Mesendoderm (in vitro differentiated cells): ENCODE measurements around the gene FOXJ1.

Experiments used
- DNase-seq: peaks from one replicate; pipeline ENCODE4 v3.0.0; 2013
- H2AK5ac ChIP-seq: 2 replicates; pipeline ENCODE4 v1.6.1; 2013; ENCODE audit warnings: low read length, inconsistent platforms
- H2BK120ac ChIP-seq: 2 replicates; pipeline ENCODE4 v1.6.1; 2013; ENCODE audit warnings: low read depth, mild to moderate bottlenecking, low read length, moderate library complexity, mixed read lengths
- H2BK15ac ChIP-seq: replicated peaks from 2 replicates; pipeline ENCODE4 v1.6.1; 2013; ENCODE audit warnings: low read depth, mild to moderate bottlenecking, moderate library complexity
- H2BK5ac ChIP-seq: 2 replicates; pipeline ENCODE4 v1.6.1; 2013; ENCODE audit warnings: low read length, inconsistent platforms
- H3K18ac ChIP-seq: 2 replicates; pipeline ENCODE4 v1.6.1; 2013; ENCODE audit warnings: mild to moderate bottlenecking, low read length, mixed read lengths
- H3K23ac ChIP-seq: one replicate; pipeline ENCODE4 v1.6.1; 2013; ENCODE audit warnings: low read length
- H3K27ac ChIP-seq: 2 replicates; pipeline ENCODE4 v1.5.1; 2013; ENCODE audit warnings: low read depth, mild to moderate bottlenecking, inconsistent platforms, low read length, moderate library complexity
- H3K27me3 ChIP-seq: 2 replicates; pipeline ENCODE4 v1.6.1; 2013; ENCODE audit warnings: low read length, control low read depth, mild to moderate bottlenecking, inconsistent platforms; ENCODE audit not compliant: insufficient read depth, poor library complexity
- H3K36me3 ChIP-seq: 2 replicates; pipeline ENCODE4 v1.6.1; 2013; ENCODE audit warnings: low read length, inconsistent platforms; ENCODE audit not compliant: control insufficient read depth, insufficient read depth
- H3K4ac ChIP-seq: one replicate; pipeline ENCODE4 v1.6.1; 2013; ENCODE audit warnings: low read depth, mild to moderate bottlenecking, low read length, moderate library complexity
- H3K4me1 ChIP-seq: 2 replicates; pipeline ENCODE4 v1.6.1; 2013; ENCODE audit warnings: low read depth, low read length, inconsistent platforms; ENCODE audit not compliant: control insufficient read depth
- H3K4me2 ChIP-seq: 2 replicates; pipeline ENCODE4 v1.6.1; 2013; ENCODE audit warnings: low read length
- H3K4me3 ChIP-seq: 2 replicates; pipeline ENCODE4 v1.5.1; 2013; ENCODE audit warnings: mild to moderate bottlenecking, low read length
- H3K56ac ChIP-seq: one replicate; pipeline ENCODE4 v1.6.1; 2013; ENCODE audit warnings: low read length
- H3K79me1 ChIP-seq: 2 replicates; pipeline ENCODE4 v1.6.1; 2013; ENCODE audit warnings: low read length, inconsistent platforms
- H3K79me2 ChIP-seq: 2 replicates; pipeline ENCODE4 v1.6.1; 2013; ENCODE audit warnings: mild to moderate bottlenecking, low read length; ENCODE audit not compliant: control insufficient read depth, insufficient read depth
- H3K9ac ChIP-seq: 2 replicates; pipeline ENCODE4 v1.6.1; 2013; ENCODE audit warnings: low read length, inconsistent platforms
- H4K5ac ChIP-seq: one replicate; pipeline ENCODE4 v1.6.1; 2013; ENCODE audit warnings: low read length
- H4K8ac ChIP-seq: one replicate; pipeline ENCODE4 v1.6.1; 2013; ENCODE audit warnings: low read depth, mild to moderate bottlenecking, control low read depth, low read length, moderate library complexity
- WGBS: extraction: QIAGEN DNeasy Blood & Tissue Kit; methylation state at CpG from one replicate; pipeline ENCODE4 v1.1.7; 2013; ENCODE audit warnings: low lambda C conversion rate, missing lambda C conversion rate; ENCODE audit not compliant: insufficient coverage; ENCODE audit errors: extremely low coverage; 5-methylcytosine and 5-hydroxymethylcytosine counted together

Gene FOXJ1

DNA sequence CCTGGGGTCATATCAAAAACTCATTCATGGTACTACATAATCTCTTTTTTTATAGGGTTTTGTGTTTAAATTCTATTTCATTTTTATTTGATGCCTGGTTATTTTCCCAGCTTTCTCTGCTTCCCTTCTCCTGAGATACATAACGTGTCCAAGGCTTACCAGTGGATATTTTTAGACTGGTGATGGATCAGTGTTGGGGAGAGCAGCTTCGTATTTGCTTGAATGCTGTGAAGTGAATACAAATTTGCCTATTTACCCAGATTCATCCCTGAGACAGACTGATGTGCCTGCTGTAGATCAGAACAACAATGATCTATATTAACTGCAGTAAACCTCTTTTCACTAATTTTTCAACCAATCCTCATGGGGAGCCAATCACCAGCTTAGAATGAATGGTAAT is 43.2 kb upstream of the FOXJ1 start:
- Histone ChIP-seq H3K4me3 (no peak overlapping the region), H3K79me1 (no peaks in the 10 kb centered on the region), H2AK5ac (no peak overlapping the region), H3K79me2 (no peaks in the 10 kb centered on the region), H3K9ac (no peak overlapping the region), H3K4me2 (no peak overlapping the region), H3K36me3 (no peaks in the 10 kb centered on the region), H2BK15ac (no peak overlapping the region), H3K27me3 (no peaks in the 10 kb centered on the region), H2BK120ac (no peak overlapping the region), H3K27ac (no peak overlapping the region), H3K18ac (no peak overlapping the region), H3K4ac (no peak overlapping the region), H3K4me1 (no peaks in the 10 kb centered on the region), H4K5ac (no peak overlapping the region), H3K23ac (no peak overlapping the region), H4K8ac (no peak overlapping the region), H2BK5ac (no peak overlapping the region), H3K56ac (no peak overlapping the region)
- WGBS: no CpG with 5 or more reads among the region's 2 CpGs
- no peak for DNase-seq

DNA sequence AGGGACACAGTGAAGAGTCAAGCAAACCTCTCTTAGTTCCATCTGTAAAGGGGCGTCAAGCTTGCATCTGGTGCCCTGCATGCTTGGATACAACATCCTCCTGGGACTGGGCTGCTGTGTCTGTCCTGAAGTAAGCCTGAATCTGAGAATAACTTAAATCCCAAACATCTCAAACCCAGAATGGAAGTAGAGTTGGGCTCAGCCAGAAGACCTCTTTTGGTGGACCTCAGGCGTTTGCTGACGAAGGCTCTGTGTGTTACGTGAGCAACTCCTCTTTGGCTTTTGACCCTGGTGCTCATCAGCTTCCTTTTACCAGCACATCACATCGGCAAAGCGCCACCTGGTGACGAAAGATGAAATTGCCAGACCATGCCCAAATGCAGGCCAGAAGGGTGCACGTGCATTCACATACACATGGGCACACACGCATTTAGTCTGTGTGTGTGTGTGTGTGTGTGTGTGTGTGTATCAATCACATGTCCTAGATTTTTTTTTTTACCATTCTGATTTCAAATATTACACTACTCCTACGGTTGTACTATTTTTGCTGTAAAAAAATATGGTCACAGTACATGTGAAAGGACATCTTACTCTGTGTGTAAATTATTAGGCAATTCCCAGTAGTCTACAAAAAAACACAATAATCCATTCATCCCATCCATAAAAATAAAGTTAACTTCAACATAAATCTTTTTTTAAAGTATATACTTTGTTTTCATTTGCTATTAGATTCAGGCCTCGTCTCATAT is 41.1 kb upstream of the FOXJ1 start:
- Histone ChIP-seq H4K8ac (no peak overlapping the region), H3K4me1 (no peaks in the 10 kb centered on the region), H3K4ac (no peak overlapping the region), H3K56ac (no peak overlapping the region), H3K9ac (peak overlapping the region; percentile 27), H2BK5ac (no peak overlapping the region), H3K36me3 (no peaks in the 10 kb centered on the region), H3K4me2 (no peak overlapping the region), H3K27ac (no peak overlapping the region), H3K4me3 (no peak overlapping the region), H3K27me3 (no peaks in the 10 kb centered on the region), H2BK15ac (no peak overlapping the region), H3K79me1 (no peaks in the 10 kb centered on the region), H3K79me2 (no peaks in the 10 kb centered on the region), H3K18ac (no peak overlapping the region), H4K5ac (no peak overlapping the region), H2AK5ac (no peak overlapping the region), H3K23ac (no peak overlapping the region), H2BK120ac (no peak overlapping the region)
- WGBS: no CpG with 5 or more reads among the region's 11 CpGs
- DNase-seq: peak; percentile 93

DNA sequence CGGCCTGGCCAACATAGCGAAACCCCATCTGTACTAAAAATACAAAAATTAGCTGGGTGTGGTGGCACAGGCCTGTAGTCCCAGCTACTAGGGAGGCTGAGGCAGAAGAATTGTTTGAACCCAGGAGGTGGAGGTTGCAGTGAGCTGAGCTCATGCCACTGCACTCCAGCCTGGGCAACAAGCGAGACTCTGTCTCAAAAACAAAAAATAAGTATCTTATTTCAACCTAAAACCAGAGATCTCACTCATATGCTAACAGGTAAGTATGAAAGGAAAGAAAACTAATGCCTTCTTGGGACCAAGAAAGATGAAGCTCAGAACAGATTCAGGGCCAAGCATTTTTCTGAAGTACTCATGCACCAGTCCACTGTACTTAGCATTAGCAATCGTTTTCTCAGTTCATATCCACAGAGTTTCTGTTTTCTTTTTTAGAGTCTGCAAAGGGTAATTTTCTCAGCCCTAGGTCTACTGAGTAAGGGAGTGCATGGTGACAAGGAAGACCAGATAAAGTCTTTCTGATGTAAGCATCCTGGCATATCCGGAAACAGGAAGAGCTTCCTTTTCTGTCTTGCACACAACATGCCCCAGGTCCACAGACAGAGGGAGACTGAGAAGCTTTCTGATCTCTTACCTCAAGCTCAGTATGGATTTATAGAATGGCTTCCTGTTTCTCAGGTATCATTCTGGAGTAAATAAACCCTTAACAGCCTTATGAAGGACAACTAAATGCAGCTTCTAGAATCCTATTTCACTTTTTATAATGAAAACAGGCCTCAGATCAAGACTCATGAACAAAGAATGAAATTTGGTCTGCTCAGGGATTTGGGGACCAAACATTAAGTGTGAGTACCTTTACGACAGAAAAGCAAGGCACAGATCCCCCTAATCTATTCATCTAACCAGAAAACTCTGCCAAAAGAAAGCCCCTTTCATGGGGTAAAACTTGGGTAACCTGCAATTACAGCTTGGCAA is 38.7 kb upstream of the FOXJ1 start:
- H3K18ac ChIP-seq: no peak overlapping the region

DNA sequence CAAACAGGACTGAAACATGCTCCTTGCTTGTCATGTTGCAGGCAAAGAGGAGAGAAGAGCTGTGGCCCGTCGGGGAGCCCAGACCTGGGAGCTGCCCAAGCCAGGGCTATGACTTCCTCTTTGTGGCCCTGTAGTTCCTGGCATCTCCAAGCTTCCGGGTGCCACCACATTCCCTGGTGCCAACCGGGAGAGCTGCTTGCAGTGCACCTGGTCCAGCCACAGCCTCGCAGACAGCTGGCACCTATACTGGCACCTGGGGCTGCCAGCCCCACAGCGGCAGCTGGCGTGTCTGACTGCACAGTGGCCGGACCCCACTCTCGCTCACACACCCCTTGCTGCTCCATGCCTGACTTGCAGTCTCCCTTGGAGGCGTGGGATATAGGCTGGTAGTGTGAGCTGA is 37.1 kb upstream of the FOXJ1 start:
- Histone ChIP-seq H3K4me3 (no peak overlapping the region), H3K9ac (no peak overlapping the region), H2AK5ac (no peak overlapping the region), H3K18ac (no peak overlapping the region), H3K27me3 (no peaks in the 10 kb centered on the region), H3K4ac (no peak overlapping the region), H3K4me2 (no peak overlapping the region), H4K5ac (no peak overlapping the region), H3K79me1 (no peaks in the 10 kb centered on the region), H2BK120ac (no peak overlapping the region), H3K27ac (no peak overlapping the region), H3K79me2 (no peaks in the 10 kb centered on the region), H3K4me1 (no peaks in the 10 kb centered on the region), H2BK15ac (no peak overlapping the region), H3K56ac (no peak overlapping the region), H3K23ac (no peak overlapping the region), H4K8ac (no peak overlapping the region), H3K36me3 (no peaks in the 10 kb centered on the region), H2BK5ac (no peak overlapping the region)
- WGBS: no CpG with 5 or more reads among the region's 10 CpGs
- DNase-seq: no peak

More for the DNA sequence above, 38.7 kb upstream of the FOXJ1 start:
- no peak overlapping the region for H2BK120ac ChIP-seq
- no peak overlapping the region for H2AK5ac ChIP-seq
- H3K56ac ChIP-seq: no peak overlapping the region
- no peak overlapping the region for H3K4me2 ChIP-seq
- no CpG with 5 or more reads among the region's 6 CpGs for WGBS
- H3K4ac ChIP-seq: no peak overlapping the region
- no peak overlapping the region for H3K4me3 ChIP-seq
- H3K27ac ChIP-seq: no peak overlapping the region
- H3K27me3 ChIP-seq: no peaks in the 10 kb centered on the region
- no peaks in the 10 kb centered on the region for H3K79me2 ChIP-seq
- DNase-seq: peak; percentile 21
- H2BK15ac ChIP-seq: no peak overlapping the region
- no peak overlapping the region for H4K8ac ChIP-seq
- H3K79me1 ChIP-seq: no peaks in the 10 kb centered on the region
- no peaks in the 10 kb centered on the region for H3K4me1 ChIP-seq
- H3K9ac ChIP-seq: no peak overlapping the region
- no peaks in the 10 kb centered on the region for H3K36me3 ChIP-seq
- H3K23ac ChIP-seq: no peak overlapping the region
- H2BK5ac ChIP-seq: no peak overlapping the region
- no peak overlapping the region for H4K5ac ChIP-seq

DNA sequence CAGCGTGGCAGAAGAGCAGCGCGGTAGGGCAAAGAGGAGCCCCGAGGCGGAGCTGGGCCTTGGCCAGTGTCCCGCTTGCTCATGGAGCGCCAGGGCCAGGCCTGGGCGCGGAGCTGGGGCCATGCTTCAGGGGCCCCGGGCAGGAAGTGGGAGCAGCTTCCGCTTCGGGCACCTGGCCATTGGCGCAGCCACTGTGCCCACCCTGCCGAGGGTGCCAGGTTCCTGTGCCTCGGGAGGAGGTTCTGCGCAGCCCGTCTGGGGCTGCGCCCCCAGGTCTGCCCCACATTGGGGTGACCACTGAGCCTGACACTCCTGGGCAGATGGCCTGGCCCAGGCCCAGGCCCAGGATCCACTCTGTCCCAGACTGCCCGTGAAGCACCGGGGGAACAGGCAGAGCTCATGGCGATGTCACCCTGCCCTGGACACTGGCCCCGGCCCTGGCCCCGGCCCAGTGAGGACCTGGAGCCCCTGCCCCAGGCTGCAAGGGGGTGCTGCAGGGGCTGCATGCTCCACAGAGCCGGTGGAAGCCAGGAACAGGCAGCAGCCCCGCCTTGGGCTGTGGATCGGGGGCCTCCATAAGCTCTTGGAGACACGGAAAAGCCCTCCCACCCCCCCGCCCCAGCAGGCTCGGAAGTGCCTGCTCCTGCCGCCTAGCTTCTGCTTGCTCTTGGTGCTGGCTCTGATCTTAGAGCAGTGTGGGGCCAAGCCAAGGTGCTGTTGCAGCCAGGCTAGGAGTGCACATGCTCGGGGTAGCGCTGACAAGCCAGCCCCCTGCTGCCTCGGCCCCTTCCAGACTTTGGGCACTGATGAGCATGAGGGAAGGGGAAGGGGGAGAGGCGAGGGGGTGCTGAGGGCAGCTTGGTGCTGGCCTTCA is 35.9 kb upstream of the FOXJ1 start:
- H3K18ac ChIP-seq: no peak overlapping the region

More for the DNA sequence above, 35.9 kb upstream of the FOXJ1 start:
- Histone ChIP-seq H3K4ac (no peak overlapping the region), H3K27me3 (no peaks in the 10 kb centered on the region), H2BK15ac (no peak overlapping the region), H3K36me3 (no peaks in the 10 kb centered on the region), H2BK5ac (no peak overlapping the region), H3K9ac (no peak overlapping the region), H3K23ac (peak overlapping the region; percentile 24), H4K8ac (no peak overlapping the region), H3K4me3 (no peak overlapping the region), H2BK120ac (no peak overlapping the region), H3K56ac (no peak overlapping the region), H3K79me2 (no peaks in the 10 kb centered on the region), H3K4me2 (no peak overlapping the region), H3K79me1 (no peaks in the 10 kb centered on the region), H4K5ac (no peak overlapping the region), H2AK5ac (no peak overlapping the region), H3K4me1 (no peaks in the 10 kb centered on the region), H3K27ac (no peak overlapping the region)
- no CpG with 5 or more reads among the region's 34 CpGs for whole genome bisulfite sequencing
- no peak for DNase-seq
